Endodermal cell (in vitro differentiated cells): Measurements from ENCODE around the gene DCLK1. TPM values are rescaled to one million over a fixed set of nuclear protein-coding genes. Genes with fewer than 3 reads are reported as not detected.
A peak's percentile ranks its signal among the peaks of the same experiment; 100 is the strongest.

Source experiments
- DNase-seq: peaks from one replicate; pipeline ENCODE4 v3.0.0-alpha.2; 2017
- H3K27ac ChIP-seq: 2 replicates; pipeline ENCODE4 v1.5.1; 2013; ENCODE audit warnings: mild to moderate bottlenecking, low read depth, low read length, moderate library complexity
- H3K27me3 ChIP-seq: 2 replicates; pipeline ENCODE4 v1.6.1; 2013; ENCODE audit warnings: mild to moderate bottlenecking, low read length, moderate library complexity; ENCODE audit not compliant: insufficient read depth, control insufficient read depth, poor library complexity, severe bottlenecking
- H3K36me3 ChIP-seq: 2 replicates; pipeline ENCODE4 v1.7.0; 2013; ENCODE audit warnings: mild to moderate bottlenecking, low read length, moderate library complexity; ENCODE audit not compliant: control insufficient read depth, insufficient read depth
- H3K4me1 ChIP-seq: one replicate; pipeline ENCODE4 v1.7.0; 2013; ENCODE audit warnings: low read length; ENCODE audit not compliant: control insufficient read depth, insufficient read depth
- H3K4me3 ChIP-seq: 2 replicates; pipeline ENCODE4 v1.5.1; 2013; ENCODE audit warnings: mild to moderate bottlenecking, low read length, moderate library complexity
- H3K9ac ChIP-seq: 2 replicates; pipeline ENCODE4 v1.6.1; 2013; ENCODE audit warnings: mild to moderate bottlenecking, low read length, moderate library complexity; ENCODE audit not compliant: poor library complexity, severe bottlenecking; ENCODE audit errors: extremely low read depth
- H3K9me3 ChIP-seq: 2 replicates; pipeline ENCODE4 v1.6.1; 2013; ENCODE audit warnings: mild to moderate bottlenecking, low read length, moderate library complexity; ENCODE audit not compliant: control insufficient read depth
- H3K27ac Mint-ChIP-seq: 2 replicates; pipeline ENCODE4 v1.8.0; 2020; ENCODE audit warnings: mixed read lengths
- H3K27me3 Mint-ChIP-seq: 2 replicates; pipeline ENCODE4 v1.8.0; 2021; ENCODE audit warnings: mild to moderate bottlenecking, mixed read lengths; ENCODE audit not compliant: insufficient read depth
- H3K36me3 Mint-ChIP-seq: 2 replicates; pipeline ENCODE4 v1.8.0; 2020; ENCODE audit warnings: low read depth, mixed read lengths
- H3K4me1 Mint-ChIP-seq: 2 replicates; pipeline ENCODE4 v1.8.0; 2020; ENCODE audit warnings: mixed read lengths
- H3K4me3 Mint-ChIP-seq: 2 replicates; pipeline ENCODE4 v1.8.0; 2020; ENCODE audit warnings: mild to moderate bottlenecking, moderate library complexity, mixed read lengths
- H3K9me3 Mint-ChIP-seq: 2 replicates; pipeline ENCODE4 v1.8.0; 2020; ENCODE audit warnings: mild to moderate bottlenecking, mixed read lengths
- CTCF ChIP-seq: fragments of 200-600 bp; sonication (generic); conservative IDR thresholded peaks from 2 replicates; pipeline ENCODE4 v1.5.0; 2021; ENCODE audit warnings: antibody characterized with exemption, mild to moderate bottlenecking
- WGBS, 2 experiments: methylation state at CpG; one replicate each; pipeline versions ENCODE4 v1.1.5 to v1.1.7; 2013; ENCODE audit warnings: missing lambda C conversion rate in 2 of 2, mixed read lengths in 1 of 2; ENCODE audit not compliant: insufficient coverage in 1 of 2, insufficient read length in 1 of 2; 5-methylcytosine and 5-hydroxymethylcytosine counted together
- total RNA-seq, 2 donors: library from RNA; stranded (reverse); fragmentation: NEBNext Ultra II Directional in 1 of 2; extraction: Animal tissue kit (Norgen Biotek cat#: 25700) in 1 of 2; gene quantifications; 2 replicates in 1 of 2; 3 replicates in 1 of 2; pipeline ENCODE4 v1.2.1, GENCODE V29; 2021

Gene DCLK1
- total RNA-seq, 2 donors from 2014 or later, result 3.0 to 32.8 TPM

GRCh38 chr13:35879111-35879510 is 252.1 kb downstream of the DCLK1 start:
- Histone ChIP-seq H3K27ac (no peak overlapping the region), H3K9ac (no peak overlapping the region), H3K4me3 (no peak overlapping the region), H3K4me1 (peaks cover 1% of the 10 kb centered on the region), H3K36me3 (no peaks in the 10 kb centered on the region), H3K9me3 (no peaks in the 10 kb centered on the region), H3K27me3 (no peaks in the 10 kb centered on the region)
- no peak overlapping the region for H3K27ac Mint-ChIP-seq
- peak; percentile 40 for TF ChIP-seq CTCF
- H3K4me3 Mint-ChIP-seq, result no peak overlapping the region
- H3K4me1 Mint-ChIP-seq, result peaks cover 8% of the 10 kb centered on the region
- H3K27me3 Mint-ChIP-seq, result no peaks in the 10 kb centered on the region
- H3K9me3 Mint-ChIP-seq, result no peaks in the 10 kb centered on the region
- peak; percentile 60 for DNase-seq
- WGBS, 2 experiments, result 63 to 83% methylated on average over 2 to 4 of the region's 4 CpGs
- H3K36me3 Mint-ChIP-seq, result no peaks in the 10 kb centered on the region

DNA sequence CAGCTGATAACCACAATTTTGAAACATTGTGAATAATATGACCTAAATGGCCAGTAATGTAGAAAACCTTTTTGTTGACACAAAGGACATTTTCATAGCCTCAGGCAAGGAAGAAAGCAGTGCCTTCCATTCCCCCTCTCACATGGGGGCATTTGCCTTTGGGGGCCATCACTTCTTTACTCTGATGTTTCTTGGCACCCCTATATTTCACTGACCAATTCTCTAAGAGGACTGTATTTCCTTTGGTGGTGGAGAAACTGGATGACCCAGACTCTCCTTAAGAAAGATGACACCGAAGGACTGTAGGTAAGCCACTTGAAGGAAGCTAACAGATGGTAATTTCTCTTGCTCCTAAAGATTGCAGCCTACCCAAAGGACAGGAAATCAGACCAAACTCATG is 254.6 kb downstream of the DCLK1 start:
- Mint-ChIP-seq H3K4me3 (no peak overlapping the region), H3K27ac (no peak overlapping the region), H3K4me1 (peaks cover 4% of the 10 kb centered on the region), H3K27me3 (no peaks in the 10 kb centered on the region), H3K9me3 (no peaks in the 10 kb centered on the region), H3K36me3 (no peaks in the 10 kb centered on the region)
- TF ChIP-seq CTCF, result no peak
- Histone ChIP-seq H3K9me3 (no peaks in the 10 kb centered on the region), H3K4me3 (no peak overlapping the region), H3K9ac (no peak overlapping the region), H3K27me3 (no peaks in the 10 kb centered on the region), H3K27ac (no peak overlapping the region), H3K4me1 (no peaks in the 10 kb centered on the region), H3K36me3 (no peaks in the 10 kb centered on the region)
- no peak for DNase-seq
- 97% methylated on average over 1 of the region's 1 CpG; no CpG with 5 or more reads in 1 of the 2 experiments for whole genome bisulfite sequencing, 2 experiments

DNA sequence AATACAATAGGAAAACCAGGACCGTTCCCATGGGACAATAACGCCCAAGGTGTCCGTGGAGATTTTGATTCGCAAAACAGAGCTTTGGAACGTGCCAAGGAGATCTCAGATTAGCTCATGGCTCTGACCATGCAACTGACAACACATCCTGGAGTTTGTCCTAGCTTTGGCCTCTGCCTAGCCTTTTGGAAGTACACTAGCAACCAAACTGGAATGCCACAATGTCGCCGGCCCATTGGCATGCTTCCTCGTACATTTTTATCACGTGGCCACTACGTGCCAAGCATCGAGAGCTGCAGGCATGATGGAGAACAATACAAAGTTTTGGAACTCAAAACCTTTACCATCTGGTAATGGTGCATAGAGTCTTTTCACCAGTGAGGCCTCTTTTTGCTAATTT is 256.5 kb downstream of the DCLK1 start:
- WGBS, 2 experiments, result 94% methylated on average over 11 of the region's 11 CpGs

More for the DNA sequence above, 256.5 kb downstream of the DCLK1 start:
- Histone ChIP-seq H3K9me3 (no peaks in the 10 kb centered on the region), H3K9ac (no peak overlapping the region), H3K27ac (no peak overlapping the region), H3K4me3 (no peak overlapping the region), H3K36me3 (no peaks in the 10 kb centered on the region), H3K27me3 (no peaks in the 10 kb centered on the region), H3K4me1 (no peaks in the 10 kb centered on the region)
- H3K4me3 Mint-ChIP-seq, result no peak overlapping the region
- no peaks in the 10 kb centered on the region for H3K9me3 Mint-ChIP-seq
- no peak for DNase-seq
- H3K27ac Mint-ChIP-seq, result no peak overlapping the region
- no peaks in the 10 kb centered on the region for H3K36me3 Mint-ChIP-seq
- H3K4me1 Mint-ChIP-seq, result no peaks in the 10 kb centered on the region
- no peak for TF ChIP-seq CTCF
- no peaks in the 10 kb centered on the region for H3K27me3 Mint-ChIP-seq
